ENCODE results near the gene CCNY.

Gene CCNY

GRCh38 chr10:35554461-35555056, 218.2 kb downstream of the CCNY start:
- no peak for DNase-seq (ENCODE audit: low spot score)

- no peak for DNase-seq (ENCODE audit: low spot score)
Observed at GRCh38 chr10:35555962-35556930, 219.9 kb downstream of the CCNY start.

GRCh38 chr10:35558276-35558675, 222.0 kb downstream of the CCNY start:
- no peak for DNase-seq (ENCODE audit: low spot score)

- no peak for DNase-seq (ENCODE audit: low spot score)
Observed at GRCh38 chr10:35559416-35559815, 223.1 kb downstream of the CCNY start.

GRCh38 chr10:35561715-35562114, 225.4 kb downstream of the CCNY start:
- DNase-seq (ENCODE audit: low spot score) = no peak

GRCh38 chr10:35562427-35562826, 226.1 kb downstream of the CCNY start:
- DNase-seq (ENCODE audit: low spot score) = no peak

GRCh38 chr10:35563261-35563891, 227.1 kb downstream of the CCNY start:
- DNase-seq (ENCODE audit: low spot score) = peak; percentile 70

GRCh38 chr10:35564341-35564968, 228.1 kb downstream of the CCNY start:
- no peak for DNase-seq (ENCODE audit: low spot score)

- no peak for DNase-seq (ENCODE audit: low spot score)
Observed at GRCh38 chr10:35565602-35566081, 229.3 kb downstream of the CCNY start.

GRCh38 chr10:35567951-35568350, 231.6 kb downstream of the CCNY start:
- DNase-seq (ENCODE audit: low spot score) = no peak

GRCh38 chr10:35568483-35569015, 232.2 kb downstream of the CCNY start:
- no peak for DNase-seq (ENCODE audit: low spot score)

- no peak for DNase-seq (ENCODE audit: low spot score)
Observed at GRCh38 chr10:35569111-35569707, 232.9 kb downstream of the CCNY start.

- DNase-seq (ENCODE audit: low spot score) = no peak
Observed at GRCh38 chr10:35569836-35570235, 233.5 kb downstream of the CCNY start.

GRCh38 chr10:35570397-35570796, 234.1 kb downstream of the CCNY start:
- no peak for DNase-seq (ENCODE audit: low spot score)

- no peak for DNase-seq (ENCODE audit: low spot score)
Observed at GRCh38 chr10:35572583-35572982, 236.3 kb downstream of the CCNY start.

- no peak for DNase-seq (ENCODE audit: low spot score)
Observed at GRCh38 chr10:35573796-35574195, 237.5 kb downstream of the CCNY start.

- DNase-seq (ENCODE audit: low spot score) = no peak
Observed at GRCh38 chr10:35574924-35575352, 238.6 kb downstream of the CCNY start.

- no peak for DNase-seq (ENCODE audit: low spot score)
Observed at GRCh38 chr10:35575640-35576039, 239.3 kb downstream of the CCNY start.

GRCh38 chr10:35576730-35577129, 240.4 kb downstream of the CCNY start:
- no peak for DNase-seq (ENCODE audit: low spot score)

GRCh38 chr10:35577926-35578617, 241.8 kb downstream of the CCNY start:
- no peak for DNase-seq (ENCODE audit: low spot score)

- no peak for DNase-seq (ENCODE audit: low spot score)
Observed at GRCh38 chr10:35578618-35578956, 242.3 kb downstream of the CCNY start.
